ENCODE data around the gene KIF26B.
"Not testable (repeated sequence)": the region's sequence is repeated elsewhere in the genome, so short reads cannot be mapped to it uniquely, and the experiment has no call there.

The KIF26B gene

DNA sequence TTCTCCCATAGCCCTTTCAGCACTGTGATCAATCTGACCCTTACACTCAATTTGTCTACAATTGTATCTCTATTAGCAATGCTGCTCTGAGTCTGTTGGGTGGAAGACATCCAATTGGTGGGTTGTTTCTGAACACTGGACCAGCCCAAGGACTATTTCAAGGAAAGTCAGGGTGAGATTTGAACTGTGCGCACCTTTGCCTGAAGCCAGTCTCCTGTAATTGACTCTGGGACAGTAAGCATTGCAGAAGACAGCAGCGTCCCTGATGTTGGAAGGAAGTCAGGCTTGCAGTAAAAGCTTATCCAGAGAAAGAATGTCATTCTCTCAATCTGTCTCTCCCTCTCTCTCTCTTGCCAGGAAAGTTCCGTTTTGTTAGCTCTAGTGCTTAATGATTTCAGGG lies 233.9 kb downstream of the KIF26B start:
- no peak for DNase-seq (ENCODE audit: low read depth in 2 of 2)

DNA sequence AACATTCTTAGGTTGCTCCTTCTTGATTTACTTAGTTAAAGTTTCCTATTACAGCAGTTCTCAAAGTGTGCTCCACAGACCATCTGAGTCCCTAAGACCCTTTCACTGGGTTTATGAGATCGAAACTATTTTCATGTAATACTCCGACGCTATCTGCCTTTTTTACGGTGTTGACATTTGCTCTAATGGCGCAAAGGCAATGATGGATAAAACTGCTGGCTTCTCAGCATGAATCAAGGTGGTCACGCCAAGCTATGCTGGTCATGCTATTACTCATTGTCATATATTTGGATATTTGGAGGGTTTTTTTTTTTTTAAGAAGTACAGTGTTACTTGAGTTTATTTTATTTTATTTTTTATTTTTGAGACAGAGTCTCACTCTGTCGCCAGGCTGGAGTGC lies 235.1 kb downstream of the KIF26B start:
- DNase-seq (ENCODE audit: low read depth in 2 of 2) = no peak

DNA sequence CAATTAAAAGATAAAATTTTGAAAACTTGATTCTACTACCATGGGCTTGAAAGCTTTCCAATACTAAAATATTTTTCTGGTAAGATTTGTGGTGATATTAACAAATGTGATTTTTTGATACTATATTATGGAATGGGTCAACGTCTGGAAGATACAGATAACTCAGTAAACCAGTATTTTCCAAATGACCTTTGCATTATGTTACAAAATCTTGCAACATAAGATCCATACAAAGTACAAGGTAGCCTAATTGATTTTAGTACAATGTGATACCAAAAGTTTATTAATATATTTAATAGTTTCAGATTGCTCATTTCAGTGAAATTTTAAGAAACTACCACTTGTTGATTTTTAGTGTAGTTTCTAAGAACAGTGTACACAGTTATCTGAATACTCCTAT lies 236.2 kb downstream of the KIF26B start:
- DNase-seq (ENCODE audit: low read depth in 2 of 2) = no peak

GRCh38 chr1:245393694-245394093 lies 238.9 kb downstream of the KIF26B start:
- DNase-seq (ENCODE audit: low read depth in 2 of 2) = no peak

DNA sequence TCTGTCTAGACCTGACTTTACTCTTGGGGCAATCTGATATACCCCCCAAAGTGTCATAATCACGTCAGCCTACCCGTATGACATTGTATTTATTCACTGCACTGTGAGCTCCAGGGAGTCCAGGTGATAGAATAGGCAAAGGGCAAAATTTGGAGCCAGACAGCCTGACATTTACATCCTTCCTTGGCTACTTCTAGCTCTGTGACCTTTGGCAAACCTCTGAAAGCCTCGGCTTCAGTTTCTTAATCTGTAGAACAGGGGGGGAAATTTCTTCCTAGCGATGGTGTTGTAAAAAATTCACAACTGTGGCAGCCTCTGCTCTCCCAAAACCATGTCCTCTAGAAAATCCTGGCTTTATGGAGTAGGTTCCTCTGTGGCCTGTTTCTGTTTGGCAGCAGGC lies 240.9 kb downstream of the KIF26B start:
- no peak for DNase-seq (ENCODE audit: low read depth in 2 of 2)

DNA sequence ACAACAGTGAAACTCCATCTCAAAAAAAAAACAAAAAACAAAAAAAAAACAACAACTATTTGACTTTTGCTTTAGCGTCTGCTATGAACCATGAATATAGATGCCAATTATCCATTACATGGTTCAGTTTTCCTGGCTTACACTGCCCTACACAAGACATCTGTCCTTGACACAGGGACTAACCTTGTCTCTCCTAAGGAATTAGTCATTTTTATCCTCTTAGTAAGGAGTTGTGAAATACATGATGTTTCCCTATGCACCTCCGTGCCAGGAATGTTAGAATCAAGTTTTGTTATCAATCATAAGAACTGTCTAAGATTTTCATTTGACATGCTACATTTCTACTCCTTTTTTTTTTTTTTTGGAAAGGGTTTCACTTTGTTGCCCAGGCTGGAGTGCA lies 241.8 kb downstream of the KIF26B start:
- no peak for DNase-seq (ENCODE audit: low read depth in 2 of 2)

GRCh38 chr1:245397771-245398170 lies 243.0 kb downstream of the KIF26B start:
- no peak for DNase-seq (ENCODE audit: low read depth in 2 of 2)

DNA sequence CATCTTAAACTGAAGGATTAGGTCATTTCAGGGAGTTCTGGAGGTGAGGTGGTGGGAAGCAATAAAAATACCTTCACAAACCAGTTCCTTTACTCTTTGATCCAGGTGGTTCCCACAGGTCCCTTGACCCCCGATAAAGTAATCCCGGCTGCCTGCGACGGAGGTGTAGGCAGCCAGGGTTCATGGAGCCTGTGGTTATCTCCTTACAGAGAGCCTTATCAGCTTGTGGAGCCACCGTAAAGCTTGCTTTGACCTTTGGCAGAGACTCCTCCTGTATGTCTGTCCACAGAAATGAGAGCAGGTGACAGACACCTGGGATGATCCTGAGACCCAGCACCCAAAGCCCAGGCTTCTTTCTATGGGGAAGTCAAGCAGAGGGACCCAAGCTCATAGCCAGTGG lies 243.4 kb downstream of the KIF26B start:
- DNase-seq (ENCODE audit: low read depth in 2 of 2) = no peak

DNA sequence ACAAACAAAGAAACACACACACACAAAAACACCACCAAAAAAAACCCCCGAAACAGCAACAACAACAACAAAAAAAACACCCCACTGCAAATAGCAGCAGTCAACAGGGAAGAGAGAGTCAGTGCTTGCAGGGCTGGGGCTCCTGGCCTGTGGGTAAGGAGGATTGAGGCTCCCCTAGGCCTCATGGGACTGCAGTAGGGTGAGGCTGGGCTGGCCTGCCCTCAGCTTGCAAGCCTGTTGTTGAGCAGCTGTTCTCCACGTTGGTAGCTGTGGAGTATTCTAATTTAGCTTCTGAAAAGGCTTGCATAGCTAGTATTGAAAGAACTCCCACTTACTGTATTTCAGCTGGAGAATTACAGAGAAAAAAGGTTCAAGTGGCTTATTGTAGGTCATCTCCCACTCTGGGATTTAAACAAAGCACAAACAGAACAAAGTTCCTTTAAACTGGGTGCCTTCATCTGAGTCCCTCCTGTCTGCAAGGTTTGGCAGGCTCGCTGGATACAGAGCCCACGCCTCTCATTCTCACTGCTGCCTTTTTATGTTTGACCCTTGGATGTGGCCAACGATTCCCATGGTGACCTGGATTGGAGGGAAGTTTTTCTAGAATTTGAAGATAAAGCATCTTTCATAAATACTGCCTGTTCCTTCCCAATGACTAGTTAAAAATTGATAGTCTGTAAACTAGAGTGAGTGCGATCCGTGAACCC lies 247.2 kb downstream of the KIF26B start:
- DNase-seq (ENCODE audit: low read depth in 2 of 2) = no peak

- not testable (repeated sequence) for DNase-seq (ENCODE audit: low read depth in 2 of 2)
These were observed 248.2 kb downstream of the KIF26B start for GRCh38 chr1:245402998-245403397.

GRCh38 chr1:245404527-245404926 lies 249.7 kb downstream of the KIF26B start:
- DNase-seq (ENCODE audit: low read depth in 2 of 2) = no peak

DNA sequence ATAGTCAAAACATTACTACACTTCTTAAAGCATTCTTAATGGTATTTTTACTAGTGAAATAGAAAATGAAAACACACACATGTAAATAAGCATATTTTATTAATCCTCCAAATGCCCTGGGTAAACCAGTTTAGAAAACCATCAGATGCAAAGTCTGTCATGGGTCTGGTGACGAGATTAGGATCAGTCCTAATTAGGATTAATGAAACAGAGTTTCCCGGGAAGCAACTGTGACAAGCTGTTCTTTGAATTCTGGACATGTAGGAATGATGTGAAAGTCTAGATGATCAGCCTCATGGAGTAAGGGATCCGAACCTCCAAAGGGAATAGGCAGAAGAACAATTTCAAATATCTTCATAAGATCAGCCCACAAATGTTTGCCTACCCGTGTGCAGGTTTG lies 250.2 kb downstream of the KIF26B start:
- DNase-seq (ENCODE audit: low read depth in 2 of 2) = no peak

- DNase-seq (ENCODE audit: low read depth in 2 of 2) = no peak
These were observed 251.6 kb downstream of the KIF26B start for GRCh38 chr1:245406426-245406825.

DNA sequence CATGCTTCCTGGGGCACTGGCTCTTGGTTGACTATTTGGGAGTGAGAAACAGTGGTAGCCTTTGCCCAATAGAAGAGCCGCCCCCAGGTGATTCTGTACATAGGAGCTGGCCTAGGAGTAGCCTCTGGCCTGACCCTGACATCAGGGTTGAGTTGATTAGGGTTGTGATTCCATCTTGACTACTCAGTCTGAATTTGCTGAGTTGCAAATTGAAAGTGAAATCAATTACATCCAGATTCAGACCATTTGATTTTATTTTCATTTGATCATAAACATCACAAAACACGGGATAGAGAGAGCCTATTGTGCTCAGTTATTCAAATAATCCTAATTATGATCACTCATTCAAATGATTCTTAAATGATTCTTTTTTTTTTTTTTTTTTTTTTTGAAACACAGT lies 253.2 kb downstream of the KIF26B start:
- no peak for DNase-seq (ENCODE audit: low read depth in 2 of 2)

DNA sequence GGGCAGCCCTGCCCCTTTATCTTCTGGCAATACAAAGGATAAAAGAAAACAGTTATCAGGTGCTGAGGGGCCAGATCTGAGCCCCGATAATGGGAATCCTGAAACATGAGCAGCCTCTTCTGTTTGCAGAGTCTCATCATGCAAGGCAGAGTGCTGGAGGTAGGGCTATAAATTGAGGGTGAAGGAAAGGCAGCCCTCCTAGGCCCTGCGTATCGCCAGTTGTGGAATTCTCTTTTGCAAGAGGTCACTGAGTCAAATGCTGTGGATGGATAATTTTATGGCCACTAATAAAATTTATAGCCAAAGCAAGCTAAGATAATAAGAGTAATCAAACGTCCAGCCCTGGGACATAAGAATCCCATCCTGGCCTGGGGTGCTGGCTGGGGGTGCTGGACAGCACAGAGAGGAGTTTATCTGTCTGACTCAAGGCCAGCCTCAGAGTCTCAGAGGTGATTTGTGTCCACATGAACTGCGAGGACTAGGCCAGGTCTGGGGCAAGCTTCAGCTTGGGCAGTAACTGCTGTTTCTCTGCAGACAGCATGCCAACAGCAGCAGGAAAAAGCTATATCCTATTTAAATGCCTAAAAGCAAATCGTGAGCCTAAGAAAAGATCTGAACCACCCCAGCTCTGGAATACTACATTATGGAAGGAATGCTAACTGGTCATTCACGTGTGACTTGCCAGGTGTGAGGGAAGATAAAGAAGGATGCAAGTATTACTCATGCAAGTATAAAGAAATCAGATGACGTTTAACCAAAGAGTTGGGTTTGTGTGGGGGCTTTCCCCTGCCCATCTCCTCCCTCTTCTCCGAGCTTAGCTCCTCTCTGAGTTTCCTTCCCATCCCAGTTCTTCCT lies 254.8 kb downstream of the KIF26B start:
- DNase-seq (ENCODE audit: low read depth in 2 of 2) = no peak

DNA sequence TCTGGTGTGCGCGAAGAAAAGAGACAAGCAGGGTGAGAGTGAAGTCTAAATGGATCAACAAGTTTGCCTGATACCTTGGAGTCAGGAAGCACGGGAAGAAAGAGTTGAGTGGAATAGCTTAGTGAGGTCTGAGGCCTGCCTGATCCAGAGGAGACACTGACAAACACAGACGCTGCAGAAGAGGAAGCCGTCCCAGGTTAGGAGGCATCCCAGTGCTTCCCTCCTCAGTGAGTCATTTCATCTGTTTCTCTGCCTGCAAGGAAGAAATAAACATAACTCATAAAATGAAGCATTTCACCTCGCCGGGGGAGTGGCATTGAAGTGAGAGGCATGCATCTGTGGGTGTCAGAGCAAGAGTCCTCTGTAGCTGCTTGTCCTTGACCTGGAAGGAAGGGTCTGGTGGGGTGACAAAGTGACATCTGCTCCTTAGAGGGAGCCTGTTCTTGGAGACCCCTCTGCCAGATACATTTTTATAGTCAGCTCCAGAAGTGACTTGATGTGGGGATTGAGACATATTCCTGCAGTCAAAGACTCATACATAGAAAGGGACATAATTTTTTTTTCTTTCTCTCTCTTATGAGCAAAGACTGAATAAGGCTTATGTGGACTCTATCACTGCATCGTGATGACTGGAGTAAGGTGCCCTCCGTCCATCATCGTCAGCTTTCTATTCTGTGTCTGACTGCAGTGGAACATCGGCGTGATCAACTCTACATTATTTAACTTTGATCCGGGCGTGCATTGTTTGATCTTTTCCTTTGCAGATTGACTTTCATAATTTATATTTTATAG lies 256.7 kb downstream of the KIF26B start:
- no peak for DNase-seq (ENCODE audit: low read depth in 2 of 2)

DNA sequence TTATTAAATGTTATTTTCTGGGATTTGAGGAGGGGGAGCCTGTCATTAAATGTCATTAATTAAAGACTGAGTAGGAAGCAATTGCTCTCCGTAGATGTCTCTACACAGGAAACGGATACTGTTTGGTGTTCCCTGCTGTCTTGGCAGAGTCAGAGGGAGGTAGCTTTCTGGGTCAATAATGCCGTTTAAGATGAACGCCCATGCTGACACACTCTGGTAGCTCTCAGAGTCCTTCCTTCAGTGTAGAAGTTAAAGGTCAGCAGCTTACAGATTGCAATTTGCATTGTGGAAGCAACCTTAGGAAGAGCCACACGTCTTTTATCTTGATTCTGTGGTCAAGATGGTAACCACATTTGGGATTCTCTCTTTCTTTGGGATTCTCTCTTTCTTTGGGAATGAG lies 257.5 kb downstream of the KIF26B start:
- no peak for DNase-seq (ENCODE audit: low read depth in 2 of 2)

- DNase-seq (ENCODE audit: low read depth in 2 of 2) = no peak
These were observed 262.0 kb downstream of the KIF26B start for GRCh38 chr1:245416781-245417180.

- no peak for DNase-seq (ENCODE audit: low read depth in 2 of 2)
These were observed 263.3 kb downstream of the KIF26B start for GRCh38 chr1:245418077-245418476.

DNA sequence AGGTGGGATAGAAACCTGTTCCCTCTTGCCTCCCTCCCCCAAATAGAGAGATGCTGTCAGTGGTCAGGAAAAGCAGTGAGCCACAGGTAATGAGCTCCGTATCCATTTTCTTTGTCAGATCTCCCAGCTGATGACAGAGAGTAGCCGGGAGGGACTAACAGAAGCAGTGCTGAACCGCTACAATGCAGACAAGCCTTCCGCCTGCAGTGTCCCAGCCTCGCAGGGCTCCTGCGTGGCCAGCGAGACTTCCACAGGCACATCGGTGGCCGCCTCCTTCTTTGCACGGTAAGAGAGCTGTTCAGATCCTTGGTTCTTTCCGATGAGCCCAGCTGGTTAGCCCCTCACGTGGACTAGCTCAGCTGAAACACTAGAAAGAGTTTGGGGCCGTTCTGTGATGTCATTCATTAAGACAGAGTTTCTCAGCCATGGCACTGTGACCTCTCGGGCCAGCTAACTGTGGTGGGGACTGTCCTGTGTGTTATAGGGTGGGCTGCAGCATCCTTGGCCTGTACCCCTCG lies 264.7 kb downstream of the KIF26B start:
- DNase-seq (ENCODE audit: low read depth in 2 of 2) = no peak

GRCh38 chr1:245419989-245420388 lies 265.2 kb downstream of the KIF26B start:
- no peak for DNase-seq (ENCODE audit: low read depth in 2 of 2)

DNA sequence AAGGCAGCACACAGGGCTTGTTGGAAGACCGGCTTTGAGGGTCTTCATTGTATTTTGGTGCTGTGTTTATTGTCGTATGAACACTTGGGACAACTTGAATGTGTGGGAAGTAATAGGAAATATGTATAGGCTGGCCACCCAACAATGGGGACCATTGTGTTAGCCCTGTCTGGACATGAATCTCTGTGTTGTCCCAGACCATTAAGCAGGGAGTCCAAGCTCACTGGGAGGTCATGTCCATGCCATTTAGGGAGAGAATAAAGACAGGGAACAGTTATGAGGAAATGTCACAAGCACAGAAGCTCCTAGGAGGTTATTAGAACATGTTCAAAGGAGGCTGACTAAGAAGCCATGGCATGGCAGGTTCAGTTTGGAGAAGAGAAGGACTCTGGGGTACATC lies 266.1 kb downstream of the KIF26B start:
- no peak for DNase-seq (ENCODE audit: low read depth in 2 of 2)

Data from stimulated activated CD8-positive, alpha-beta memory T cell treated with anti-CD3 and anti-CD28 coated beads, Interleukin-15, amount 100 ng/mL, for 4 hours (primary cell).